Neuronal stem cell (in vitro differentiated cells): ENCODE results near the gene ETV6.

Experiments used
- DNase-seq: peaks from one replicate; pipeline ENCODE4 v3.0.0-alpha.2; 2013; ENCODE audit warnings: low spot score
- H2AFZ ChIP-seq: one replicate; pipeline ENCODE4 v1.6.1; 2013; ENCODE audit warnings: mild to moderate bottlenecking, low read length, inconsistent platforms
- H2AK5ac ChIP-seq: 2 replicates; pipeline ENCODE4 v1.6.1; 2013; ENCODE audit warnings: low read depth, mild to moderate bottlenecking, inconsistent platforms, low read length, moderate library complexity, mixed read lengths
- H2BK120ac ChIP-seq: 2 replicates; pipeline ENCODE4 v1.6.1; 2013; ENCODE audit warnings: low read depth, mild to moderate bottlenecking, inconsistent platforms, low read length, moderate library complexity, mixed read lengths
- H2BK12ac ChIP-seq: one replicate; pipeline ENCODE4 v1.6.1; 2013; ENCODE audit warnings: low read length, inconsistent platforms
- H2BK15ac ChIP-seq: 2 replicates; pipeline ENCODE4 v1.6.1; 2013; ENCODE audit warnings: mild to moderate bottlenecking, low read length, inconsistent platforms, mixed read lengths
- H2BK5ac ChIP-seq: one replicate; pipeline ENCODE4 v1.6.1; 2013; ENCODE audit warnings: inconsistent platforms, mild to moderate bottlenecking, low read length, moderate library complexity
- H3K14ac ChIP-seq: one replicate; pipeline ENCODE4 v1.6.1; 2013; ENCODE audit warnings: low read length, inconsistent platforms
- H3K18ac ChIP-seq: 2 replicates; pipeline ENCODE4 v1.6.1; 2013; ENCODE audit warnings: low read length, inconsistent platforms
- H3K23ac ChIP-seq: 2 replicates; pipeline ENCODE4 v1.6.1; 2013; ENCODE audit warnings: low read depth, mild to moderate bottlenecking, mixed read lengths, low read length, inconsistent platforms; ENCODE audit not compliant: poor library complexity
- H3K27ac ChIP-seq: replicated peaks from 3 replicates; pipeline ENCODE4 v1.5.1; 2013; ENCODE audit warnings: low read length, inconsistent platforms
- H3K27me3 ChIP-seq, 3 experiments: 2 replicates each; pipeline ENCODE4 v1.6.1; 2013; ENCODE audit warnings: low read length in 3 of 3, mild to moderate bottlenecking in 2 of 3, inconsistent platforms in 1 of 3, low read depth in 1 of 3, mixed read lengths in 1 of 3, moderate library complexity in 1 of 3; ENCODE audit not compliant: control insufficient read depth in 3 of 3, insufficient read depth in 3 of 3
- H3K36me3 ChIP-seq, 2 donors: replicated peaks in 1 of 2; 2 replicates each; pipeline ENCODE4 v1.6.1; 2013; ENCODE audit warnings: low read length in 2 of 2; ENCODE audit not compliant: control insufficient read depth in 2 of 2, insufficient read depth in 2 of 2
- H3K4ac ChIP-seq: 2 replicates; pipeline ENCODE4 v1.6.1; 2013; ENCODE audit warnings: inconsistent platforms, mild to moderate bottlenecking, low read length, moderate library complexity
- H3K4me1 ChIP-seq, 2 donors: 1 replicate in 1 of 2; 2 replicates in 1 of 2; pipeline ENCODE4 v1.6.1; 2013; ENCODE audit warnings: low read length in 2 of 2, low read depth in 1 of 2; ENCODE audit not compliant: control insufficient read depth in 2 of 2, insufficient read depth in 1 of 2
- H3K4me2 ChIP-seq: one replicate; pipeline ENCODE4 v1.6.1; 2013; ENCODE audit warnings: mild to moderate bottlenecking, low read length, inconsistent platforms; ENCODE audit not compliant: insufficient read depth, poor library complexity, severe bottlenecking
- H3K4me3 ChIP-seq, 2 donors: 2 replicates each; pipeline ENCODE4 v1.5.1; 2013; ENCODE audit warnings: low read length in 2 of 2, mild to moderate bottlenecking in 2 of 2, inconsistent platforms in 1 of 2, moderate library complexity in 1 of 2
- H3K79me1 ChIP-seq: one replicate; pipeline ENCODE4 v1.6.1; 2013; ENCODE audit warnings: low read depth, mild to moderate bottlenecking, inconsistent platforms, low read length, moderate library complexity
- H3K9ac ChIP-seq: one replicate; pipeline ENCODE4 v1.6.1; 2013; ENCODE audit warnings: mild to moderate bottlenecking, low read depth, low read length, inconsistent platforms; ENCODE audit not compliant: poor library complexity
- H3K9me3 ChIP-seq, 2 donors: replicated peaks in 1 of 2; 2 replicates each; pipeline versions ENCODE3 to v1.6.1; 2013; ENCODE audit warnings: low read length in 2 of 2, mild to moderate bottlenecking in 2 of 2, inconsistent platforms in 1 of 2, low read depth in 1 of 2, mixed read lengths in 1 of 2, moderate library complexity in 1 of 2; ENCODE audit not compliant: control insufficient read depth in 2 of 2, insufficient read depth in 1 of 2
- H4K8ac ChIP-seq: one replicate; pipeline ENCODE4 v1.6.1; 2013; ENCODE audit warnings: low read depth, mild to moderate bottlenecking, inconsistent platforms, low read length, moderate library complexity
- H4K91ac ChIP-seq: one replicate; pipeline ENCODE4 v1.6.1; 2013; ENCODE audit warnings: low read length, low read depth, mild to moderate bottlenecking, inconsistent platforms; ENCODE audit not compliant: poor library complexity
- WGBS, 2 donors: extraction: QIAGEN DNeasy Blood & Tissue Kit; methylation state at CpG; one replicate each; pipeline ENCODE4 v1.1.7; 2013; ENCODE audit warnings: missing lambda C conversion rate in 2 of 2, mixed read lengths in 1 of 2; ENCODE audit not compliant: insufficient read length in 2 of 2, insufficient replicate concordance in 1 of 2; ENCODE audit errors: extremely low coverage in 2 of 2; 5-methylcytosine and 5-hydroxymethylcytosine counted together

Gene ETV6

DNA sequence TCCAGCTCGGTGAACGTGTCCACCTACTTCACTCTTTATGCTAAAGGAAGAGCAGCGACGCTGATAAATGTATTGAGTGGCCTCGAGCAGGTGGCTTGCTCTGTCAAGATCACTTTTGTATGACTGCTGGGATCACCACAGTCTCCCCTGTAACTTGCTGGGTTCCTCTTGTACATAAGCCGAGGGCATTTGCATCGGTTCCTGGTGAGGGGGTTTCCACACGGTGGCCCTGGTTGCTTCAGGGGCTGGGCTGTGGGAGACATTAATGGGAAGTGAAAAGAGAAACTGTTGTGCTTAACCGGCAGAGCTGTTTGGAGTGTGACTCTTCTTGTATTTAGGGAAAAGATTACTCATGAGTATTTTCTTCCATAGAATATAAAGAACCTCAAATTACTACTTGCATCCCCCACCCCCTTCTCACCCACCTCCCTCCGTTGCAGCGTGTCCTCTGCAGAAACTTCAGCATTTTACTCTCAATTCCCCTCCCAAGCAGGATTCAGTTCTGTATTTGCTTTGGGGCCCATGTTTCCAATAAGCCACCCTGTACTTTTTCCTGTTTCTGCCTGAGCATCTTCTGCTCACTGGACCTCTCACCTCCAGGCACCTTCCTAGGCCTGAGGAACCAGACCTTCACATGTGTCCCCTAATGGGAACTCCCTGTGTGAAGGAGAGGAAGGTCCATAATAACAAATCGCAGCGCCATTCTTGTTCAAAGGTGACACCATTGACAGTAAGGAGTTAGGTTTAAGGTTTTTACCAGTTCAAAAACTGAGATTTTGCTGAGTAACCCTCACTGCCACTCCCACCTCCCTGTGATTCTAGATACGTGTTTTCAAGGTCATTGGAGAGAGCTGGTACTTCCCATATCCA is 187.0 kb downstream of the ETV6 start:
- H3K79me1 ChIP-seq: no peaks in the 10 kb centered on the region
- no peak overlapping the region for H2BK5ac ChIP-seq
- no peak overlapping the region for H3K23ac ChIP-seq
- peaks cover 0 to 27% of the 10 kb centered on the region in 2 donors for H3K36me3 ChIP-seq
- no peak overlapping the region for H3K4me2 ChIP-seq
- H3K4ac ChIP-seq: no peak overlapping the region
- no peak overlapping the region for H2BK120ac ChIP-seq
- H2AFZ ChIP-seq: no peak overlapping the region
- H4K8ac ChIP-seq: no peak overlapping the region
- no peak overlapping the region for H2BK12ac ChIP-seq
- WGBS, 2 donors: no CpG with 5 or more reads among the region's 14 CpGs
- no peak overlapping the region for H3K18ac ChIP-seq
- H4K91ac ChIP-seq: no peak overlapping the region
- peaks cover 0 to 3% of the 10 kb centered on the region in 2 donors for H3K4me1 ChIP-seq
- H3K9me3 ChIP-seq: no peaks in the 10 kb centered on the region
- no peak overlapping the region for H3K14ac ChIP-seq
- no peak overlapping the region for H3K9ac ChIP-seq
- no peak overlapping the region for H3K4me3 ChIP-seq
- H3K27me3 ChIP-seq: no peaks in the 10 kb centered on the region
- no peak overlapping the region for H2BK15ac ChIP-seq
- H2AK5ac ChIP-seq: no peak overlapping the region
- no peak for DNase-seq
- no peak overlapping the region for H3K27ac ChIP-seq

DNA sequence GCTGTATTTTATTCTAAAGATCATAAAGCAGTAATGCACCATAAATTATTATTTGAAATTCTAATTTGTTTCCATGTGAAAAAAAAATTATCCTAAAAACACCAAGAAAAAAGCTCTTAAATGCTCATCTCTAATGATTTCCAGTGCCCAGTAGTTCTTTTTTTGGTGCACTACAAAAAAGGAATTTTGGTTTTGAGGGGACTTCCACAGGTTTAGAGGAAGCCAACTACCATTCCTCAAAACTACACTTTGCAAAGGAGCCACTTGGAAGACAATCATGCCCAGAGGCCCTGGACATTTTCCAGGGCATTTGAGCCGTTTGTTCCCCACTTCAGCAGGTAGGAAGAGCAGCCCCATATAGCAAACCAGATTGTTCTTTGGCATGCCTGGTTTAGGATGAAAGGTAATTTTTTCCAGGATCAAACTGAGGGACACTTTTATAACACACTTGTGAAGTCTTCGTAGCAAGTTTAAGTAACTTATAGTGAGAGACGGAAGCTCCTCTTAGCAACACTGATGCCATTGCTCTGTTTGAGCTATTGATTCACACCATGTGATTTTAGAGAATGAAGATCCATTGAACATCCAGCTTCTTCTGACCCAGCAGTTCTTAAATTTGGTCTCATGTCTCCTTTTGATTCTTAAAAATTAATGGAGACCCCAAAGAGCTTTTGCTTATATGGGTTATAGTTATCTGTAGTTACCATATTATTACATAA is 187.9 kb downstream of the ETV6 start:
- no peak overlapping the region for H3K14ac ChIP-seq
- no peak overlapping the region for H3K18ac ChIP-seq
- no peak overlapping the region for H4K91ac ChIP-seq
- H3K4ac ChIP-seq: no peak overlapping the region
- WGBS, 2 donors: no CpG with 5 or more reads among the region's 3 CpGs
- H2BK5ac ChIP-seq: no peak overlapping the region
- no peaks in the 10 kb centered on the region for H3K9me3 ChIP-seq
- H2BK15ac ChIP-seq: no peak overlapping the region
- H2BK12ac ChIP-seq: no peak overlapping the region
- no peaks in the 10 kb centered on the region for H3K4me1 ChIP-seq
- no peak overlapping the region for H3K9ac ChIP-seq
- no peaks in the 10 kb centered on the region for H3K27me3 ChIP-seq
- no peak overlapping the region for H4K8ac ChIP-seq
- H3K4me3 ChIP-seq: no peak overlapping the region
- H2AK5ac ChIP-seq: no peak overlapping the region
- DNase-seq: no peak
- H3K23ac ChIP-seq: no peak overlapping the region
- H2BK120ac ChIP-seq: no peak overlapping the region
- H2AFZ ChIP-seq: no peak overlapping the region
- H3K79me1 ChIP-seq: no peaks in the 10 kb centered on the region
- H3K36me3 ChIP-seq: peaks cover 1 to 32% of the 10 kb centered on the region in 2 donors
- H3K27ac ChIP-seq: no peak overlapping the region
- H3K4me2 ChIP-seq: no peak overlapping the region

DNA sequence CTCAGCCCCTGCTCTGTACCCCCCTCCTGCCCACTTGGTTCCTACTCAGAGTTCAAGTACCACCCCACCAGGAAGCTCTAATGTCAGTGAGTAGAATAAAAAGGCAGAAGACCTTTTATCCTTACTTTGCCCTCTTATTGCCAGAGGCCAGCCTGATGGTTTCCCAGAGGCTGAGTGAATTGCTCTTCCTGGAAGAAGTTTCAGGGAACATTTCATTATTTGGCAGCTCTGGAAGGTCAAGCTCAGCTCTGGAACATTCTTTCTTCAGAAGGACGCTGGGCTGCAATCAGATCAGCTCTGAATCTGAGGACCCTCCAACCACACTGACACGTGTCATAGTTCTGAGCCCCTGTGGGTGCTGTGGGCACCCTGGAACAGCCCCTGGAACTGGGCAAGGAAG is 188.9 kb downstream of the ETV6 start:
- Histone ChIP-seq H3K4me2 (no peak overlapping the region), H2BK120ac (no peak overlapping the region), H3K27ac (no peak overlapping the region), H2AK5ac (no peak overlapping the region), H2BK5ac (no peak overlapping the region), H3K27me3 (no peaks in the 10 kb centered on the region), H3K79me1 (no peaks in the 10 kb centered on the region), H4K8ac (no peak overlapping the region), H3K14ac (no peak overlapping the region), H3K4me1 (no peaks in the 10 kb centered on the region), H2AFZ (no peak overlapping the region), H2BK15ac (no peak overlapping the region), H3K18ac (no peak overlapping the region), H3K9me3 (no peaks in the 10 kb centered on the region), H2BK12ac (no peak overlapping the region), H3K23ac (no peak overlapping the region), H3K36me3 (peaks cover 1 to 37% of the 10 kb centered on the region in 2 donors), H4K91ac (no peak overlapping the region), H3K4me3 (no peak overlapping the region), H3K4ac (no peak overlapping the region), H3K9ac (no peak overlapping the region)
- no peak for DNase-seq
- WGBS, 2 donors: no CpG with 5 or more reads among the region's 2 CpGs

DNA sequence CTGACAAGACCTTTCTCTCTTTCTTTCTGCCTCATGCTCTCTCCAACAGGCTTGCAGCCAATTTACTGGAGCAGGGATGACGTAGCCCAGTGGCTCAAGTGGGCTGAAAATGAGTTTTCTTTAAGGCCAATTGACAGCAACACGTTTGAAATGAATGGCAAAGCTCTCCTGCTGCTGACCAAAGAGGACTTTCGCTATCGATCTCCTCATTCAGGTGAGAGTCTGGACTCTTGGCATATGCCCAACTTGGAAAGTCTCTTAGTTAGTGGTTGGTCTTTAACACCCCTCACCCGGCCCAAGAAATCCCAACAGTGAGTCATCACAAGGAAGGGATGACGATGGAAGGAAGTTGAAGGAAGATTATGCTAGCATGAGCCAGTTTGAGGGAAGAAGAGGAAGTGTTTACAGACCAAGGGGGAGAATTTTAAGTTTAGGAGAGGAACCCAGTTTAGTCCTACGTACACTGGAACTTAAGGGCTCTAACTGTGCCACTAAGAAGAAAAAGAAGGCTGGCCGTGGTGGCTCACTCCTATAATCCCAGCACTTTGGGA is 189.7 kb downstream of the ETV6 start:
- Histone ChIP-seq H2BK15ac (no peak overlapping the region), H3K36me3 (peaks cover 1 to 39% of the 10 kb centered on the region in 2 donors), H2BK12ac (no peak overlapping the region), H3K9me3 (no peaks in the 10 kb centered on the region), H2BK5ac (no peak overlapping the region), H3K4me2 (no peak overlapping the region), H2AK5ac (no peak overlapping the region), H4K8ac (no peak overlapping the region), H4K91ac (no peak overlapping the region), H3K4me3 (no peak overlapping the region), H3K18ac (no peak overlapping the region), H3K27me3 (no peaks in the 10 kb centered on the region), H3K23ac (no peak overlapping the region), H3K4me1 (no peaks in the 10 kb centered on the region), H2BK120ac (no peak overlapping the region), H3K9ac (no peak overlapping the region), H3K27ac (no peak overlapping the region), H3K79me1 (no peaks in the 10 kb centered on the region), H3K4ac (no peak overlapping the region), H2AFZ (no peak overlapping the region), H3K14ac (no peak overlapping the region)
- DNase-seq: no peak
- WGBS, 2 donors: no CpG with 5 or more reads among the region's 8 CpGs
